IPS-18c (cell line): ENCODE data around the gene PIF1.
"Not testable (repeated sequence)": the region's sequence is repeated elsewhere in the genome, so short reads cannot be mapped to it uniquely, and the experiment has no call there.

Source experiments
- H3K4me3 ChIP-seq: 2 replicates; pipeline ENCODE4 v1.7.0; 2013; ENCODE audit warnings: low read depth, mild to moderate bottlenecking, low read length, moderate library complexity; ENCODE audit not compliant: insufficient read depth
- H3K9me3 ChIP-seq: one replicate; pipeline ENCODE4 v1.6.1; 2013; ENCODE audit warnings: mild to moderate bottlenecking, low read length, moderate library complexity; ENCODE audit not compliant: control insufficient read depth, insufficient read depth

The PIF1 gene

DNA sequence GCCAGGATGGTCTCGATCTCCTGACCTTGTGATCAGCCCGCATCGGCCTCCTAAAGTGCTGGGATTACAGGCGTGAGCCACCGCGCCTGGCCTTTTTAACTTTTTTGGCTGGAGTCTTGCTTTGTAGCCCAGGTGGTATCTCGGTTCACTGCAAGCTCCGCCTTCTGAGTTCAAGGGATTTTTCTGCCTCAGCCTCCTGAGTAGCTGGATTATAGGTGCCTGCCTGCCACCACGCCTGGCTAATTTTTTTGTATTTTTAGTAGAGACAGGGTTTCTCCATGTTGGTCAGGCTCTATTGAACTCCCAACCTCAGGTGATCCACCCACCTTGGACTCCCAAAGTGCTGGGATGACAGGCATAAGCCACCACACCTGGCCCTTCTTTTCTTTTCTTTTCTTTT, 29.5 kb downstream of the PIF1 start:
- not testable (repeated sequence) for H3K4me3 ChIP-seq

DNA sequence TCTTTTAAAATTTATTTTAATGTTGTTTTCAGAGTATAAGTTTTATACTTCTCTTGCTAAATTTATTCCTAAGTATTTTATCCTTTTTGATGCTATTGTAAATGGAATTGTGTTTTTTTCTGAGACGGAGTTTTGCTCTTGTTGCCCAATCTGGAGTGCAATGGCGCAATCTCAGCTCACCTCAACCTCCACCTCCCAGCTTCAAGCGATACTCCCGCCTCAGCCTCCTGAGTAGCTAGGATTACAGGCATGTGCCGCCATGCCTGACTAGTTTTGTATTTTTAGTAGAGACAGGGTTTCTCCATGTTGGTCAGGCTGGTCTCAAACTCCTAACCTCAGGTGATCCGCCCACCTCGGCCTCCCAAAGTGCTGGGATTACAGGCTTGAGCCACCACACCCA, 30.1 kb downstream of the PIF1 start:
- H3K9me3 ChIP-seq, H3K4me3 ChIP-seq: not testable (repeated sequence)

More for the DNA sequence above, 29.5 kb downstream of the PIF1 start:
- H3K9me3 ChIP-seq: not testable (repeated sequence)

GRCh38 chr15:64792282-64792681, 33.2 kb downstream of the PIF1 start:
- no peaks in the 10 kb centered on the region for H3K9me3 ChIP-seq
- no peak overlapping the region for H3K4me3 ChIP-seq

- H3K4me3 ChIP-seq: no peak overlapping the region
- no peaks in the 10 kb centered on the region for H3K9me3 ChIP-seq
These were observed 34.0 kb downstream of the PIF1 start for GRCh38 chr15:64791401-64791800.

- peaks cover 2% of the 10 kb centered on the region for H3K9me3 ChIP-seq
- no peak overlapping the region for H3K4me3 ChIP-seq
These were observed 41.7 kb downstream of the PIF1 start for GRCh38 chr15:64783796-64784195.

GRCh38 chr15:64782751-64783150, 42.7 kb downstream of the PIF1 start:
- H3K4me3 ChIP-seq: no peak overlapping the region
- H3K9me3 ChIP-seq: peaks cover 2% of the 10 kb centered on the region

DNA sequence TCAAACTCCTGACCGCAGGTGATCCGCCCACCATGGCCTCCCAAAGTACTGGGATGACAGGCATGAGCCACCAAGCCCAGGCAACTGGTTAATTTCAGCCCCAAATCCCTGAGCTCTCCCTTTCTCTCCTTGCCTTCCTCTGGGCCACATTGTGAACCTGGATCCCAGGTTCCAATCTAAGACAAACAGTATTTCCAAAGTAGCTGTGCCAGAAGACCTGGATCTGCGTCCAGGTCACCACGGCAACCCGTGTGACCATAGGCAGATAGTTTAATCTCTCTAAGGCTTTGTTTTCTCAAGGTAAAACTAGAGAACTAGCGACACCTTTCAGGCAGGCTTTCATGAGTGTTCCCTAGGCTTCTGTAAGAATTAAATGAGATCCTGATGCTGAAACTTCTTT, 44.1 kb downstream of the PIF1 start:
- Histone ChIP-seq H3K4me3 (no peak overlapping the region), H3K9me3 (peaks cover 2% of the 10 kb centered on the region)

GRCh38 chr15:64780600-64781156, 44.8 kb downstream of the PIF1 start:
- Histone ChIP-seq H3K9me3 (peaks cover 2% of the 10 kb centered on the region), H3K4me3 (no peak overlapping the region)

DNA sequence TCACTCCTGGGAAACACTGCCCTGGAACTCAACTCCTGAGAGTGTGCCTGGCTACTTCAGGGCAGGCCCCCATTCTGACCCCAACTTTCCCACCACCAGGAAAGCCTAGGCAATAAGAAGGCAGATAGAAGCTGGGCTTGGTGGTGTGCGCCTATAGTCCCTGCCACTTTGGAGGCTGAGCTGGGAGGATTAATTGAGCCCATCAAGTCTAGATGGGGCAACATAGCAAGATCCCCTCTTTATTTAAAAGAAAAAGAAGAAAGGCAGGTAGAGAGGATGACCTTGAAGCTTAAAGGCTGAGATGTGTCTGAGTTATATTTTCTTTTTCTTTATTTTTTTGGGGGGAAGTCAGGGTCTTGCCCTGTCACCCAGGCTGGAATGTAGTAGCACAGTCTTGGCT, 45.8 kb downstream of the PIF1 start:
- H3K4me3 ChIP-seq: no peak overlapping the region
- no peaks in the 10 kb centered on the region for H3K9me3 ChIP-seq

DNA sequence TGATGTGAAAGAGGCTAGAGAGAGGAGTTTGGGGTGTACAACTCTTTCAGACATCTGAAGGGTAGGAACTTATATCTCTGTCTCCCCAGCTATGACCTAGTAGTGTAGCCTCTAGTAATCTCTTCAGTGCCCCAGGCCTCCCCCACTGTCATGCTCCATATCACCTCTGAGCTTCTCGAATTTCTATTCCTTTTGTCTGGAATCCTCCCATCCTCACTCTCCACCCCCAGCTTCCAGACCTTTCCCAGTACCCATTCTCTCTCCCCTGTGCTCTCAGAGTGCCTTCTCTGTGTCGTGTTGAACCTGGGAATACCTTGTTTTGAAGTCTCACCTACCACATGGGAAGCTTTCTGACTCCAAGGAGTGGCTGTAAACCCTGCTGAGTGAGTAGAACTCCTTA, 46.4 kb downstream of the PIF1 start:
- H3K9me3 ChIP-seq: no peaks in the 10 kb centered on the region
- no peak overlapping the region for H3K4me3 ChIP-seq

- no peaks in the 10 kb centered on the region for H3K9me3 ChIP-seq
- H3K4me3 ChIP-seq: peak overlapping the region; percentile 74
These were observed 49.1 kb downstream of the PIF1 start for GRCh38 chr15:64776402-64776786.

DNA sequence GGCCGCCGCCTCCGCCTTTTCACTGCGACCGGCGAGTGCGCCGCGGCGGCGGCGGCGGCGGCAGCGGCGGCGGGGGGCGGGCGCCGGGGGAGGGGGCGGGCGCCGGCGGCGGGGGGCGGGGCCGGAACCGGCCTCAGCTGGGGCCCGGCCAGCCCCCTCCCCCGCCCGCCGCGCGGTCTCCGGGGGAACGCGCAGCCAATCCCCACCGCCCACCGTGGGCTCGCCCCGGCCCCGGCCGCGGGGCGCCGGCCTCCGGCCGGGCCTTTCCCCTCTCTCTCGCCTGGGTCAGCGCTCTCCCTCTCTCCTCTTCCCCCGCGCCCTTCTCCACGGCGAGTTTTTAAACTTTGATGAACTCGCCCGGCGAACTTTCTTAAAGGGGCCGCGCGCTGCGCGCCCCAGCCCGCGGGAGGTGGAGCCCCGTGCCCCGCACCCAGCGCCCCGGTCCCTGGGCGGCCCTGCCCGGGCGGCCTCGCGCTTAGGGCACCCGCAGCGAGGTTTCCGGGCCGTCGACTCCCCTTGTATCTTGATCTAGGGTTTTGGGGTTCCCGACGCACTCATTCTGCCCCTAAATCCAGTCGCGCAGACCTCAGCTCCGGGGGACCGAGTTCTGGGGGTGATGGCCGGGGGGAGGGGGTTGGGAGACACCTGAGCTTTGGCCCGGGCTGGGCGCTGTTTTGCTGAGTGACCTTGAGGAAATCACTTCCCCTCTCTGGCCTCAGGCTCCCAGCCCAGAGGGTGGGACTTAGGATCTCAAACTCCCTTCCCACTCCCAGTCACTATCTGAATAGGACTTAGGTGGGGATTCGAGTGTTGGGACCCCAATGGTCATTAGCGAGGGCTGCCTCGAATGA, 49.7 kb downstream of the PIF1 start, which contains the start of gene RBPMS2:
Gene RBPMS2, minus strand, starts transcription at position 39 of the 851 bp plus-strand sequence. CDS start 270 bp downstream, outside the sequence.
- Histone ChIP-seq H3K9me3 (no peaks in the 10 kb centered on the region), H3K4me3 (peak within 1 kb of the TSS; percentile 74)

GRCh38 chr15:64774629-64775493, 50.6 kb downstream of the PIF1 start:
- Histone ChIP-seq H3K4me3 (peak overlapping the region; percentile 72), H3K9me3 (no peaks in the 10 kb centered on the region)

DNA sequence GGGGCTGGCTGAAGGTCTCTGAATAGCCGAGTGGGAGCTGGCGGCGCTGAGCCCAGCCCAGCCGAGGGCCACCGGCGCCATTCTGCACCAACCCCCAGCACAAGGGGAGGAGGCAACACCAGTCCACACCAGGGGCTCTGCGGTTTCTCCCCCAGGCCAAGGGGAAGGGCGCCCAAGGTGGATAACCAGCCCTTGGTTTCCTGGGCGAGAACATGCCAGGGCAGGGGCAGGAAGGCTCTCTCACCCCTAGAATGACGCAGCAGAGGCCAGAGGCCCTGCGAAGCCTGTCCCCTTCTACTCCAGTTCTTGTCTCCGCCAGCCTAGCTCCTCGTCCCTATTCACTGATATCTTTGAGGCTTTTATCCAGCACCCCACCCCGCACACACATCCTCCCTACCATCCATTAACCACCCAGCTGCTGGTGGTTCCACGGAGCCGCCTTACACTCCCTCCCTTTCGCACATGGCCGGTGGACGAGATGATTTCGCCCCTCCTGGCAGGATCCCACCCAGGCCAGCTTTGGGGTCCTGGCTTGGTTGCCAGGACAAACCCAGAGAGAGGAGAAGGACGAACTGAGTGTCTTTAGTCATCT, 51.3 kb downstream of the PIF1 start:
- no peaks in the 10 kb centered on the region for H3K9me3 ChIP-seq
- peak overlapping the region; percentile 72 for H3K4me3 ChIP-seq

- H3K4me3 ChIP-seq: peak overlapping the region; percentile 72
These were observed 51.8 kb downstream of the PIF1 start for GRCh38 chr15:64773606-64774005.

GRCh38 chr15:64772964-64773363, 52.5 kb downstream of the PIF1 start:
- H3K9me3 ChIP-seq: no peaks in the 10 kb centered on the region

More at GRCh38 chr15:64773606-64774005, 51.8 kb downstream of the PIF1 start:
- H3K9me3 ChIP-seq: no peaks in the 10 kb centered on the region

DNA sequence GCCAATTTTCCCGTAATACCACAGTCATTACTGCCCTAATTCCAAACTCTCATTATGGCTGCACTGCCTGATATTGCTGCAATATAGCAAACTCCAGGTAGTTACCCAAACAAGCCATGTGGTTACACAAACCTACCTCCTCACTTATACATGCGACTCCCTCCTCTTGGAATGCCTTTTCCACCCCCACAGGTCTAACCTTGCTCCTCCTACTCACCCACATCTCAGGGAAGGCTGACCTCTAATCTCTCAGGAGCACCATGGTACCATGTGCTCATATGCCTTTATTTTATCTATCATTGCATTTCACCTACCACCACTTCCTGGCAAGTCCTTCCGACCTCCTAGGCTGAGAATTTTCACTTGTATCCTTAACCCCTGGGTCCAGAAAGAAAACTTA, 53.0 kb downstream of the PIF1 start:
- H3K4me3 ChIP-seq: peak overlapping the region; percentile 72; the same call in 1 of the 2 replicates

More at GRCh38 chr15:64772964-64773363, 52.5 kb downstream of the PIF1 start:
- peak overlapping the region; percentile 72 for H3K4me3 ChIP-seq

More for the DNA sequence above, 53.0 kb downstream of the PIF1 start:
- H3K9me3 ChIP-seq: no peaks in the 10 kb centered on the region
